Neural cell (in vitro differentiated cells): ENCODE results near the gene HOPX. TPM values are rescaled to one million over a fixed set of nuclear protein-coding genes. Genes with fewer than 3 reads are reported as not detected.

Experiments used
- H2AFZ ChIP-seq: fragments of 200-600, 300-800 bp; sonication (generic), shearing (Covaris generic); 2 replicates; pipeline ENCODE4 v1.6.0; 2014; ENCODE audit warnings: low read depth, mild to moderate bottlenecking, antibody characterized with exemption, low read length, moderate library complexity
- H3F3A ChIP-seq: fragments of 200-600 bp; shearing (Covaris generic); 2 replicates; pipeline ENCODE4 v1.6.1; 2016; ENCODE audit warnings: mild to moderate bottlenecking, moderate library complexity, mixed read lengths, antibody characterized with exemption, low read length; ENCODE audit not compliant: insufficient read depth, poor library complexity, severe bottlenecking
- H3K27ac ChIP-seq: fragments of 200-600, 300-800 bp; sonication (generic), shearing (Covaris generic); 2 replicates; pipeline ENCODE4 v1.5.1; 2014; ENCODE audit warnings: mild to moderate bottlenecking, low read length, moderate library complexity
- H3K27me3 ChIP-seq: fragments of 300-800, 200-600 bp; sonication (generic), shearing (Covaris generic); 2 replicates; pipeline ENCODE4 v1.6.0; 2014; ENCODE audit warnings: mild to moderate bottlenecking, low read depth, low read length, moderate library complexity; ENCODE audit not compliant: insufficient read depth
- H3K36me3 ChIP-seq: fragments of 300-800, 200-600 bp; sonication (generic), shearing (Covaris generic); 2 replicates; pipeline ENCODE4 v1.5.1; 2014; ENCODE audit warnings: mild to moderate bottlenecking, antibody characterized with exemption, low read length, moderate library complexity; ENCODE audit not compliant: insufficient read depth
- H3K4me2 ChIP-seq: fragments of 300-800, 200-600 bp; sonication (generic), shearing (Covaris generic); 2 replicates; pipeline ENCODE4 v1.6.0; 2014; ENCODE audit warnings: mild to moderate bottlenecking, low read length
- H3K4me3 ChIP-seq: fragments of 300-800, 200-600 bp; sonication (generic), shearing (Covaris generic); 2 replicates; pipeline ENCODE4 v1.5.1; 2014; ENCODE audit warnings: mild to moderate bottlenecking, low read length, moderate library complexity
- H3K79me2 ChIP-seq: fragments of 200-600 bp; shearing (Covaris generic); replicated peaks from 2 replicates; pipeline ENCODE4 v1.6.0; 2014; ENCODE audit warnings: mild to moderate bottlenecking, low read length, moderate library complexity; ENCODE audit not compliant: insufficient read depth
- H3K9ac ChIP-seq: fragments of 300-800, 200-600 bp; sonication (generic), shearing (Covaris generic); 2 replicates; pipeline ENCODE4 v1.6.1; 2016; ENCODE audit warnings: mild to moderate bottlenecking, low read length, mixed read lengths
- H3K9me2 ChIP-seq: fragments of 200-600 bp; shearing (Covaris generic); 2 replicates; pipeline ENCODE4 v1.6.1; 2016; ENCODE audit warnings: mild to moderate bottlenecking, low read length, mixed read lengths; ENCODE audit not compliant: insufficient read depth
- H3K9me3 ChIP-seq: fragments of 200-600, 300-800 bp; sonication (generic), shearing (Covaris generic); 2 replicates; pipeline ENCODE4 v1.6.1; 2016; ENCODE audit warnings: mild to moderate bottlenecking, mixed run types, low read length, moderate library complexity, mixed read lengths
- H4K20me1 ChIP-seq: fragments of 200-600 bp; shearing (Covaris generic); 2 replicates; pipeline ENCODE4 v1.6.1; 2016; ENCODE audit warnings: mild to moderate bottlenecking, mixed run types; ENCODE audit not compliant: insufficient read depth
- EP300 ChIP-seq: fragments of 450-650 bp; conservative IDR thresholded peaks from 2 replicates; pipeline ENCODE4 v1.6.1; 2014; ENCODE audit warnings: antibody characterized with exemption, mild to moderate bottlenecking, moderate library complexity; ENCODE audit not compliant: poor library complexity, severe bottlenecking
- EZH2 ChIP-seq: fragments of 200-600, 300-800 bp; shearing (Covaris generic), sonication (generic); IDR thresholded peaks from 2 replicates; pipeline ENCODE4 v1.6.1; 2014; ENCODE audit warnings: antibody characterized with exemption, low read length, borderline replicate concordance, mild to moderate bottlenecking; ENCODE audit not compliant: insufficient read depth, poor library complexity, severe bottlenecking
- MXI1 ChIP-seq: fragments of 450-650 bp; conservative IDR thresholded peaks from 2 replicates; pipeline ENCODE4 v1.6.1; 2014; ENCODE audit warnings: antibody characterized with exemption, mild to moderate bottlenecking; ENCODE audit not compliant: poor library complexity, severe bottlenecking
- POLR2AphosphoS5 ChIP-seq: IDR thresholded peaks from 2 replicates; pipeline ENCODE4 v1.6.1; 2012
- RAD21 ChIP-seq: fragments of 450-650 bp; conservative IDR thresholded peaks from 2 replicates; pipeline ENCODE4 v1.6.1; 2014; ENCODE audit warnings: antibody characterized with exemption, mild to moderate bottlenecking, moderate library complexity
- REST ChIP-seq: IDR thresholded peaks from 2 replicates; pipeline ENCODE4 v1.6.1; 2012; ENCODE audit warnings: borderline replicate concordance
- SMC3 ChIP-seq: fragments of 450-650 bp; conservative IDR thresholded peaks from 2 replicates; pipeline ENCODE4 v1.6.1; 2014; ENCODE audit warnings: antibody characterized with exemption, mild to moderate bottlenecking, moderate library complexity; ENCODE audit not compliant: poor library complexity
- TAF1 ChIP-seq: IDR thresholded peaks from 2 replicates; pipeline ENCODE4 v1.6.1; 2012; ENCODE audit warnings: low read depth
- polyA plus RNA-seq: library from polyadenylated mRNA; depleted of rRNA; stranded (reverse); fragments of >200 nt; gene quantifications from 2 replicates; pipeline ENCODE4 v1.2.3, GENCODE V29; 2014
- TF ChIP-seq, protein P1 (sequence below): fragments of 450-650 bp; IDR thresholded peaks from 2 replicates; pipeline ENCODE4 v1.5.1; 2014; ENCODE audit warnings: antibody characterized with exemption, mild to moderate bottlenecking, moderate library complexity; ENCODE audit not compliant: poor library complexity, severe bottlenecking

HOPX gene
- polyA plus RNA-seq, 1 donor from 2014 or later = 2.0 TPM

GRCh38 chr4:56651056-56651350 lies 30.1 kb downstream of the HOPX start:
- H3K4me2 ChIP-seq = no peak overlapping the region
- H3K27me3 ChIP-seq = peaks cover 24% of the 10 kb centered on the region
- H3K9ac ChIP-seq = no peak overlapping the region
- H3F3A ChIP-seq = no peaks in the 10 kb centered on the region
- no peaks in the 10 kb centered on the region for H3K36me3 ChIP-seq
- no peaks in the 10 kb centered on the region for H3K79me2 ChIP-seq
- H3K9me3 ChIP-seq = no peaks in the 10 kb centered on the region
- no peak overlapping the region for H3K4me3 ChIP-seq
- no peaks in the 10 kb centered on the region for H4K20me1 ChIP-seq
- no peaks in the 10 kb centered on the region for H3K9me2 ChIP-seq
- H2AFZ ChIP-seq = no peak overlapping the region
- no peak for TF ChIP-seq EZH2
- TF ChIP-seq SMC3 = no peak
- no peak for TF ChIP-seq MXI1
- TF ChIP-seq, protein P1, sequence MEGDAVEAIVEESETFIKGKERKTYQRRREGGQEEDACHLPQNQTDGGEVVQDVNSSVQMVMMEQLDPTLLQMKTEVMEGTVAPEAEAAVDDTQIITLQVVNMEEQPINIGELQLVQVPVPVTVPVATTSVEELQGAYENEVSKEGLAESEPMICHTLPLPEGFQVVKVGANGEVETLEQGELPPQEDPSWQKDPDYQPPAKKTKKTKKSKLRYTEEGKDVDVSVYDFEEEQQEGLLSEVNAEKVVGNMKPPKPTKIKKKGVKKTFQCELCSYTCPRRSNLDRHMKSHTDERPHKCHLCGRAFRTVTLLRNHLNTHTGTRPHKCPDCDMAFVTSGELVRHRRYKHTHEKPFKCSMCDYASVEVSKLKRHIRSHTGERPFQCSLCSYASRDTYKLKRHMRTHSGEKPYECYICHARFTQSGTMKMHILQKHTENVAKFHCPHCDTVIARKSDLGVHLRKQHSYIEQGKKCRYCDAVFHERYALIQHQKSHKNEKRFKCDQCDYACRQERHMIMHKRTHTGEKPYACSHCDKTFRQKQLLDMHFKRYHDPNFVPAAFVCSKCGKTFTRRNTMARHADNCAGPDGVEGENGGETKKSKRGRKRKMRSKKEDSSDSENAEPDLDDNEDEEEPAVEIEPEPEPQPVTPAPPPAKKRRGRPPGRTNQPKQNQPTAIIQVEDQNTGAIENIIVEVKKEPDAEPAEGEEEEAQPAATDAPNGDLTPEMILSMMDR = no peak
- no peak for TF ChIP-seq POLR2AphosphoS5
- no peak for TF ChIP-seq EP300
- no peak for TF ChIP-seq REST
- no peak for TF ChIP-seq TAF1
- TF ChIP-seq RAD21 = no peak
- no peak overlapping the region for H3K27ac ChIP-seq

DNA sequence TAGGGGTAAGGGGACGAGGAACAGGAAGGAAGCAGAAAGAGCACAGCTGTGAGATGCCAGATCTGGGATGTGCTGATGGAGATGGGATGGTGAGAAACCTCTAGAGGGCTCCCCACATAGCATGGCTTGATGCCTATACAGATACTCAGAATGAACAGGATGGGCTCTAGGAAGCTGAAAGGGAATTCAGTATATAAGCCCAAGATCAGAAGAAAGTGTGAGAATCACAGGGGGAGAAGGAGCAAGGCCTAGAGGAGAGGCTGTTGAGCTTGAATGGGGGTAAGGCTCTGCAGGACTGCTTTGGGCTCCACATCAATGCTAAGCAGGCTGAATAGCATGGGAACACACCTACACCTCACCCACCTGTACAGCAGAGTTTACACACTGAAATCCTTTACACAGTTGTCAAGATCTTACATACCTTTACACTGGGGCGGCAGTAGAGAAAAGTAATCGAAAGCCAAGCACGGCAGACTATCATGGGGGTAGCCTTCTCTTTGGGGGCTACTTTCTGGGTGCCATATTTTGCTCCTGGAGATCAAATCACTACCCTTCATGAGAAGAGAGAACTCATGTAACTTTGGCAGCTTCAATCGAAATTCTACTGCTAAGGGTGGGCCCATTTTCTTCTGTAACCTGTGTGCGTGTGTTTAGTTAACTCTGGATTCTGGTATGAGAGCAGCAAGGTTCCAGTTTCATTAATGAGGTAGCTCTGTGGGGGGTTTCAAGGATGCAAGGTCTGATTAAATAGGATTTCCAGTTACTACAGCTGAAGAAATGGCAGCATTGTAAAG lies 30.6 kb downstream of the HOPX start:
- H3F3A ChIP-seq = no peaks in the 10 kb centered on the region
- TF ChIP-seq EZH2 (no peak), REST (no peak)
- H3K27ac ChIP-seq = no peak overlapping the region
- H3K9me2 ChIP-seq = no peaks in the 10 kb centered on the region
- no peaks in the 10 kb centered on the region for H4K20me1 ChIP-seq
- no peak overlapping the region for H3K9ac ChIP-seq
- no peak overlapping the region for H2AFZ ChIP-seq
- no peaks in the 10 kb centered on the region for H3K9me3 ChIP-seq
- no peaks in the 10 kb centered on the region for H3K79me2 ChIP-seq
- H3K27me3 ChIP-seq = peaks cover 21% of the 10 kb centered on the region
- no peaks in the 10 kb centered on the region for H3K36me3 ChIP-seq
- no peak overlapping the region for H3K4me3 ChIP-seq
- no peak overlapping the region for H3K4me2 ChIP-seq
